GM23338 (cell line): Measurements from ENCODE around the gene PIGB. TPM values are rescaled to one million over a fixed set of nuclear protein-coding genes. Genes with fewer than 3 reads are reported as not detected.

Experiments
- ATAC-seq: fragments of 200-7000 bp; cut with Tn5 transposase; 3 replicates; pipeline ENCODE4 v1.9.1; 2020
- DNase-seq: peaks from one replicate; pipeline ENCODE4 v3.0.0-alpha.2; 2015; ENCODE audit warnings: low spot score
- H2AFZ ChIP-seq: fragments of 200-600 bp; sonication (generic); 2 replicates; pipeline ENCODE4 v1.8.0; 2016; ENCODE audit warnings: antibody characterized with exemption, mild to moderate bottlenecking, moderate library complexity
- H3F3A ChIP-seq: fragments of 200-600 bp; sonication (generic); replicated peaks from 2 replicates; pipeline ENCODE4 v1.8.0; 2017; ENCODE audit warnings: antibody characterized with exemption, mixed run types, low read depth
- H3K27ac ChIP-seq: fragments of 200-600 bp; sonication (generic); 2 replicates; pipeline ENCODE4 v1.6.1; 2016; ENCODE audit warnings: low read depth
- H3K27me3 ChIP-seq: fragments of 200-600 bp; sonication (generic); 2 replicates; pipeline ENCODE4 v1.8.0; 2016; ENCODE audit warnings: mild to moderate bottlenecking, mixed run types, moderate library complexity; ENCODE audit not compliant: insufficient read depth
- H3K36me3 ChIP-seq: fragments of 200-600 bp; sonication (generic); 2 replicates; pipeline ENCODE4 v1.8.0; 2016; ENCODE audit warnings: mild to moderate bottlenecking; ENCODE audit not compliant: insufficient read depth
- H3K4me1 ChIP-seq: fragments of 200-600 bp; sonication (generic); 2 replicates; pipeline ENCODE4 v1.8.0; 2016; ENCODE audit warnings: mild to moderate bottlenecking, moderate library complexity; ENCODE audit not compliant: insufficient read depth
- H3K4me2 ChIP-seq: fragments of 200-600 bp; sonication (generic); 2 replicates; pipeline ENCODE4 v1.7.1; 2017; ENCODE audit warnings: mixed run types
- H3K4me3 ChIP-seq: fragments of 200-600 bp; sonication (generic); 2 replicates; pipeline ENCODE4 v1.6.1; 2016; ENCODE audit warnings: mixed run types
- H3K79me2 ChIP-seq: fragments of 200-600 bp; sonication (generic); replicated peaks from 2 replicates; pipeline ENCODE4 v1.8.0; 2017; ENCODE audit warnings: mild to moderate bottlenecking; ENCODE audit not compliant: insufficient read depth
- H3K9me2 ChIP-seq: fragments of 200-600 bp; sonication (generic); 2 replicates; pipeline ENCODE4 v1.8.0; 2017; ENCODE audit not compliant: insufficient read depth
- H4K20me1 ChIP-seq: fragments of 200-600 bp; sonication (generic); replicated peaks from 2 replicates; pipeline ENCODE4 v1.8.0; 2017; ENCODE audit warnings: mild to moderate bottlenecking; ENCODE audit not compliant: insufficient read depth
- H3K27ac Mint-ChIP-seq: 2 replicates; pipeline ENCODE4 v1.8.0; 2020; ENCODE audit warnings: inconsistent platforms, mild to moderate bottlenecking, moderate library complexity, mixed read lengths
- H3K27me3 Mint-ChIP-seq: 3 replicates; pipeline ENCODE4 v1.8.0; 2022; ENCODE audit warnings: low read depth, mild to moderate bottlenecking, moderate library complexity, mixed read lengths, inconsistent platforms; ENCODE audit not compliant: insufficient read depth, poor library complexity
- H3K36me3 Mint-ChIP-seq: 3 replicates; pipeline ENCODE4 v1.8.0; 2021; ENCODE audit warnings: low read depth, mild to moderate bottlenecking, inconsistent platforms, moderate library complexity, mixed read lengths
- H3K4me1 Mint-ChIP-seq: 3 replicates; pipeline ENCODE4 v1.8.0; 2020; ENCODE audit warnings: mild to moderate bottlenecking, inconsistent platforms, mixed read lengths
- H3K4me3 Mint-ChIP-seq: 3 replicates; pipeline ENCODE4 v1.8.0; 2021; ENCODE audit warnings: moderate library complexity, mild to moderate bottlenecking, inconsistent platforms, mixed read lengths
- H3K9me3 Mint-ChIP-seq: 3 replicates; pipeline ENCODE4 v1.8.0; 2020; ENCODE audit warnings: moderate library complexity, mild to moderate bottlenecking, inconsistent platforms, mixed read lengths
- CTCF ChIP-seq, 2 experiments: fragments of 200-600 bp in 1 of 2; sonication (generic) in 1 of 2; conservative IDR thresholded peaks; 2 replicates each; pipeline versions ENCODE4 v1.5.1 to v1.6.1; 2016 to 2017; ENCODE audit warnings: antibody characterized with exemption in 2 of 2, low read depth in 2 of 2, mild to moderate bottlenecking in 2 of 2, moderate library complexity in 1 of 2
- EZH2phosphoT487 ChIP-seq: fragments of 200-600 bp; sonication (generic); IDR thresholded peaks from one replicate; pipeline ENCODE4 v1.8.1; 2018; ENCODE audit warnings: antibody characterized with exemption; ENCODE audit not compliant: unreplicated experiment
- JUNB ChIP-seq: IDR thresholded peaks from one replicate; pipeline ENCODE4 v1.6.1; 2016; ENCODE audit warnings: antibody characterized with exemption; ENCODE audit not compliant: unreplicated experiment
- NANOG ChIP-seq: IDR thresholded peaks from 2 replicates; pipeline ENCODE4 v1.6.1; 2016; ENCODE audit warnings: antibody characterized with exemption, borderline replicate concordance
- POLR2AphosphoS5 ChIP-seq: IDR thresholded peaks from 2 replicates; pipeline ENCODE4 v1.6.1; 2016; ENCODE audit warnings: antibody characterized with exemption, low read depth
- REST ChIP-seq: IDR thresholded peaks from one replicate; pipeline ENCODE4 v1.6.1; 2018; ENCODE audit warnings: antibody characterized with exemption; ENCODE audit not compliant: unreplicated experiment
- STAT1 ChIP-seq: IDR thresholded peaks from one replicate; pipeline ENCODE4 v1.6.1; 2016; ENCODE audit warnings: antibody characterized with exemption; ENCODE audit not compliant: unreplicated experiment
- ZNF114 ChIP-seq: fragments of 250-450 bp; sonication (Bioruptor Pico); IDR thresholded peaks from 2 replicates; pipeline ENCODE4 v1.5.0; 2020; ENCODE audit warnings: mild to moderate bottlenecking, moderate library complexity
- ZNF331 ChIP-seq: fragments of 250-450 bp; sonication (Bioruptor Pico); IDR thresholded peaks from 2 replicates; pipeline ENCODE4 v1.5.0; 2020; ENCODE audit warnings: low read depth, mild to moderate bottlenecking, moderate library complexity
- ZNF462 ChIP-seq: fragments of 250-450 bp; sonication (Bioruptor Pico); IDR thresholded peaks from 2 replicates; pipeline ENCODE4 v1.5.0; 2020; ENCODE audit warnings: mild to moderate bottlenecking, moderate library complexity
- polyA plus RNA-seq: library from polyadenylated mRNA; unstranded; fragments of >200 nt; fragmentation: Nextera tagmentation; extraction: Ambion mirVana; gene quantifications from 2 replicates; pipeline ENCODE4 v1.2.1, GENCODE V29; 2016
- total RNA-seq: library from RNA; depleted of rRNA; stranded (reverse); fragments of >200 nt; shearing (Covaris generic); gene quantifications from 2 replicates; pipeline ENCODE4 v1.2.3, GENCODE V29; 2014

Gene PIGB
- total and polyA plus RNA-seq, 2 experiments from 2014 or later, result 6.1 to 9.0 TPM

GRCh38 chr15:55319537-55320237 is 665 bp downstream of the PIGB start:
- ATAC-seq (no peak), DNase-seq (no peak)
- TF ChIP-seq JUNB (no peak), EZH2phosphoT487 (no peak), ZNF114 (CRISPR knock-in tag) (no peak), ZNF462 (no peak)
- no peaks in the 10 kb centered on the region for H3F3A ChIP-seq
- no peaks in the 10 kb centered on the region for H3K9me2 ChIP-seq
- peak overlapping the region; percentile 94 for H2AFZ ChIP-seq
- H3K36me3 ChIP-seq, result no peaks in the 10 kb centered on the region
- Mint-ChIP-seq H3K4me1 (peaks cover 21% of the 10 kb centered on the region), H3K4me3 (peak overlapping the region; percentile 97), H3K27me3 (peaks cover 6% of the 10 kb centered on the region), H3K36me3 (no peaks in the 10 kb centered on the region), H3K27ac (peak overlapping the region; percentile 96; the same call in 1 of the 2 replicates), H3K9me3 (no peaks in the 10 kb centered on the region; the same call in 2 of the 3 replicates)
- H3K4me1 ChIP-seq, result peaks cover 11% of the 10 kb centered on the region; the same call in 1 of the 2 replicates
- H3K79me2 ChIP-seq, result peaks cover 17% of the 10 kb centered on the region
- peak overlapping the region; percentile 72 for H3K4me3 ChIP-seq
- H3K27ac ChIP-seq, result no peak overlapping the region
- no peaks in the 10 kb centered on the region for H3K27me3 ChIP-seq
- H3K4me2 ChIP-seq, result peak overlapping the region; percentile 80
- no peaks in the 10 kb centered on the region for H4K20me1 ChIP-seq

GRCh38 chr15:55320238-55320550 is 1.2 kb downstream of the PIGB start:
- H3K79me2 ChIP-seq, result peaks cover 11% of the 10 kb centered on the region
- H3K27ac Mint-ChIP-seq, result no peak overlapping the region
- no peaks in the 10 kb centered on the region for H3K36me3 Mint-ChIP-seq
- H4K20me1 ChIP-seq, result no peaks in the 10 kb centered on the region
- H3K4me3 Mint-ChIP-seq, result no peak overlapping the region
- H3K4me2 ChIP-seq, result no peak overlapping the region
- DNase-seq (no peak), ATAC-seq (no peak)
- no peaks in the 10 kb centered on the region for H3K27me3 ChIP-seq
- H2AFZ ChIP-seq, result no peak overlapping the region
- no peaks in the 10 kb centered on the region for H3F3A ChIP-seq
- H3K9me3 Mint-ChIP-seq, result no peaks in the 10 kb centered on the region; the same call in 2 of the 3 replicates
- no peaks in the 10 kb centered on the region for H3K36me3 ChIP-seq
- H3K4me3 ChIP-seq, result no peak overlapping the region
- peaks cover 16% of the 10 kb centered on the region for H3K4me1 Mint-ChIP-seq
- H3K27ac ChIP-seq, result no peak overlapping the region
- peaks cover 4% of the 10 kb centered on the region for H3K27me3 Mint-ChIP-seq
- no peaks in the 10 kb centered on the region for H3K9me2 ChIP-seq
- peaks cover 11% of the 10 kb centered on the region; the same call in 1 of the 2 replicates for H3K4me1 ChIP-seq
- TF ChIP-seq JUNB (no peak), STAT1 (no peak), ZNF114 (CRISPR knock-in tag) (no peak), CTCF (conservative IDR thresholded peaks at IDR 0.05; ENCODE audit: low read depth in 2 of 2) (no peak), NANOG (no peak), ZNF331 (CRISPR knock-in tag) (no peak), REST (no peak), EZH2phosphoT487 (no peak), POLR2AphosphoS5 (no peak)
